Neutrophil (primary cell): ENCODE results near the gene NBEAL2.

Experiments
- H3K27ac ChIP-seq: fragments of 200-600 bp; sonication (generic); 2 replicates; pipeline ENCODE4 v1.5.1; 2016; ENCODE audit warnings: mild to moderate bottlenecking, moderate library complexity
- H3K27me3 ChIP-seq: fragments of 200-600 bp; sonication (generic); 2 replicates; pipeline ENCODE4 v1.6.0; 2016; ENCODE audit warnings: mild to moderate bottlenecking
- H3K36me3 ChIP-seq: fragments of 200-600 bp; sonication (generic); 2 replicates; pipeline ENCODE4 v1.5.1; 2017
- H3K4me1 ChIP-seq, 2 experiments: fragments of 200-600 bp in 1 of 2; sonication (generic) in 1 of 2; 1 replicate in 1 of 2; 2 replicates in 1 of 2; pipeline versions ENCODE4 v1.5.1 to v1.6.1; 2013 to 2016; ENCODE audit warnings: low read depth in 1 of 2, low read length in 1 of 2, mild to moderate bottlenecking in 1 of 2, moderate library complexity in 1 of 2; ENCODE audit not compliant: control insufficient read depth in 1 of 2, insufficient read depth in 1 of 2
- H3K4me3 ChIP-seq, 2 experiments: fragments of 200-600 bp in 1 of 2; sonication (generic) in 1 of 2; 1 replicate in 1 of 2; 2 replicates in 1 of 2; pipeline ENCODE4 v1.5.1; 2013 to 2016; ENCODE audit warnings: low read depth in 1 of 2, low read length in 1 of 2, mild to moderate bottlenecking in 1 of 2, moderate library complexity in 1 of 2
- H3K9me3 ChIP-seq: fragments of 200-600 bp; sonication (generic); 2 replicates; pipeline ENCODE4 v1.5.1; 2016
- CTCF ChIP-seq: fragments of 200-600 bp; sonication (generic); IDR thresholded peaks from 2 replicates; pipeline ENCODE4 v1.5.1; 2016; ENCODE audit warnings: antibody characterized with exemption

NBEAL2 gene

GRCh38 chr3:46952813-46953212 lies 26.7 kb upstream of the NBEAL2 start:
- H3K9me3 ChIP-seq: no peaks in the 10 kb centered on the region
- H3K36me3 ChIP-seq: no peaks in the 10 kb centered on the region
- H3K4me1 ChIP-seq: peaks cover 95 to 96% of the 10 kb centered on the region in 2 experiments
- peak overlapping the region in 1 of 2 experiments; percentile 38 for H3K4me3 ChIP-seq
- peak overlapping the region; percentile 82 for H3K27ac ChIP-seq
- no peak for TF ChIP-seq CTCF
- no peaks in the 10 kb centered on the region for H3K27me3 ChIP-seq

- H3K9me3 ChIP-seq: no peaks in the 10 kb centered on the region
- TF ChIP-seq CTCF: no peak
- H3K27me3 ChIP-seq: no peaks in the 10 kb centered on the region
- peak overlapping the region; percentile 28 to 38 for H3K4me3 ChIP-seq
- H3K36me3 ChIP-seq: no peaks in the 10 kb centered on the region
- peak overlapping the region; percentile 82 for H3K27ac ChIP-seq
- H3K4me1 ChIP-seq: peaks cover 90 to 91% of the 10 kb centered on the region in 2 experiments
Measured at GRCh38 chr3:46953234-46954010, 26.0 kb upstream of the NBEAL2 start.

GRCh38 chr3:46954178-46954577 lies 25.3 kb upstream of the NBEAL2 start:
- Histone ChIP-seq H3K27ac (peak overlapping the region; percentile 82), H3K4me1 (peaks cover 90 to 91% of the 10 kb centered on the region in 2 experiments)

GRCh38 chr3:46955157-46955556 lies 24.3 kb upstream of the NBEAL2 start:
- no peak for TF ChIP-seq CTCF

More at GRCh38 chr3:46954178-46954577, 25.3 kb upstream of the NBEAL2 start:
- H3K36me3 ChIP-seq: no peaks in the 10 kb centered on the region
- peak overlapping the region; percentile 28 to 38 for H3K4me3 ChIP-seq
- H3K27me3 ChIP-seq: no peaks in the 10 kb centered on the region
- H3K9me3 ChIP-seq: no peaks in the 10 kb centered on the region
- no peak for TF ChIP-seq CTCF

GRCh38 chr3:46955801-46956259 lies 23.6 kb upstream of the NBEAL2 start:
- no peaks in the 10 kb centered on the region for H3K36me3 ChIP-seq
- peak overlapping the region; percentile 82 for H3K27ac ChIP-seq
- H3K27me3 ChIP-seq: no peaks in the 10 kb centered on the region
- TF ChIP-seq CTCF: no peak
- H3K4me3 ChIP-seq: no peak overlapping the region
- H3K9me3 ChIP-seq: no peaks in the 10 kb centered on the region
- H3K4me1 ChIP-seq: peaks cover 89 to 91% of the 10 kb centered on the region in 2 experiments

More at GRCh38 chr3:46955157-46955556, 24.3 kb upstream of the NBEAL2 start:
- H3K36me3 ChIP-seq: no peaks in the 10 kb centered on the region
- no peaks in the 10 kb centered on the region for H3K9me3 ChIP-seq
- H3K27ac ChIP-seq: peak overlapping the region; percentile 82
- no peak overlapping the region for H3K4me3 ChIP-seq
- peaks cover 90 to 91% of the 10 kb centered on the region in 2 experiments for H3K4me1 ChIP-seq
- no peaks in the 10 kb centered on the region for H3K27me3 ChIP-seq
